ENCODE data around the gene CNEP1R1.

DNA sequence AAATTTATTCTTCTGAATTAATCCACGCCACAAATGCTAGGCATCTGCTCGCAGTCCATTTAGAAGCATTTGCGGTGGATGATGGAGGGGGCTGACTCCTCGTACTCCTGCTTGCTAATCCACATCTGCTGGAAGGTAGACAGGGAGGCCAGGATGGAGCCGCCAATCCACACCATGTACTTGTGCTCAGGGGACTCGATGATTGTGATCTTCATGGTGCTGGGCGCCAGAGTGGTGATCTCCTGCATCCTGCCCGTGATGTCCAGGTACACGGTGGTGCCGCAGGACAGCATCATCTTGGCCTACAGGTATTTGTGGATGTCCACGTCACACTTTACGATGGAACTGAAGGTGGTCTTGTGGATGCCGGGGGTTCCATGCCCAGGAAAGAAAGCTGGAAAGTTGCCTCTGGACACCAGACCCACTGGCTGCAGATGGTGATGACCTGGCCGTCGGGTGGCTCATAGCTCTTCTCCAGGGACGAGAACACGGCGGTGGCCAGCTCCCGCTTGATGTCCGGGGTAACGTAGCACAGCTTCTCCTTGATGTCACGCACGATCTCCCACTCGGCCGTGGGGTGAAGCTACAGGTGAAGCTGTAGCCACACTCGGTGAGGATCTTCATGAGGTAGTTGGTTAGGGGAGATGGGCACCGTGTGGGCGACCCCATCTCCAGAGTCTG is 33.2 kb downstream of the CNEP1R1 start:
- no peak for TF ChIP-seq CTCF (IDR thresholded peaks at IDR 0.05)
- no peak for TF ChIP-seq POLR2A (IDR thresholded peaks at IDR 0.05)
